Endothelial cell of umbilical vein (primary cell): ENCODE data around the gene TLN1. TPM values are rescaled to one million over a fixed set of nuclear protein-coding genes. Genes with fewer than 3 reads are reported as not detected.

Experiments used
- BruUV-seq: library from RNA; stranded (reverse); fragments of 400-500 nt; replicated peaks from 2 replicates; lab custom pipeline; 2021; lab: Mats Ljungman, UMichigan
- CTCF ChIA-PET: fragments of 300-600, 350-600 bp; sonication (Branson Sonifier 250); formaldehyde crosslinking; loops from one replicate; lab custom pipeline; 2021; ENCODE audit warnings: antibody characterized with exemption, inconsistent platforms; lab: Charles Lee
- POLR2A ChIA-PET: fragments of 300-600, 350-600 bp; sonication (Branson Sonifier 250); formaldehyde crosslinking; loops from one replicate; lab custom pipeline; 2021; ENCODE audit warnings: antibody characterized with exemption, inconsistent platforms; lab: Charles Lee
- DNase-seq: peaks from one replicate; pipeline ENCODE4 v3.0.0-alpha.2; 2011; ENCODE audit warnings: low read depth, low spot score
- FAIRE-seq: peaks from 2 replicates; lab custom pipeline; 2011; peaks lifted over from hg19 to GRCh38; lab: Jason Lieb, UNC
- H2AFZ ChIP-seq: 2 replicates; pipeline ENCODE4 v1.6.0; 2012; ENCODE audit warnings: low read depth, low read length, control low read depth, inconsistent platforms
- H3K27ac ChIP-seq: 2 replicates; pipeline ENCODE4 v1.5.1; 2011; ENCODE audit warnings: low read depth, mild to moderate bottlenecking, control low read depth, low read length, moderate library complexity; ENCODE audit not compliant: insufficient read depth
- H3K27me3 ChIP-seq, 2 experiments: 2 replicates each; pipeline versions ENCODE4 v1.6.0 to v1.6.1; 2011; ENCODE audit warnings: low read length in 2 of 2, mixed read lengths in 1 of 2; ENCODE audit not compliant: control insufficient read depth in 2 of 2, insufficient read depth in 2 of 2
- H3K36me3 ChIP-seq, 2 experiments: 2 replicates in 1 of 2; 3 replicates in 1 of 2; pipeline ENCODE4 v1.5.1; 2011; ENCODE audit warnings: low read length in 2 of 2, mild to moderate bottlenecking in 1 of 2, moderate library complexity in 1 of 2; ENCODE audit not compliant: control insufficient read depth in 2 of 2, insufficient read depth in 2 of 2; ENCODE audit errors: extremely low read depth in 1 of 2
- H3K4me1 ChIP-seq: 3 replicates; pipeline ENCODE4 v1.5.1; 2011; ENCODE audit warnings: mild to moderate bottlenecking, low read length; ENCODE audit not compliant: control insufficient read depth, insufficient read depth; ENCODE audit errors: extremely low read depth
- H3K4me2 ChIP-seq: 2 replicates; pipeline ENCODE4 v1.6.1; 2011; ENCODE audit warnings: low read length, control low read depth, mixed read lengths; ENCODE audit not compliant: insufficient read depth
- H3K4me3 ChIP-seq, 3 experiments: fragments of 200-600 bp in 1 of 3; sonication (generic), shearing (Covaris generic) in 1 of 3; replicated peaks in 1 of 3; 2 replicates each; pipeline ENCODE4 v1.5.1; 2011 to 2016; ENCODE audit warnings: control low read depth in 3 of 3, low read length in 3 of 3, mild to moderate bottlenecking in 2 of 3, inconsistent platforms in 1 of 3, low read depth in 1 of 3, moderate library complexity in 1 of 3; ENCODE audit not compliant: insufficient read depth in 1 of 3
- H3K79me2 ChIP-seq: 2 replicates; pipeline ENCODE4 v1.6.0; 2012; ENCODE audit warnings: low read length, inconsistent platforms; ENCODE audit not compliant: control insufficient read depth, insufficient read depth
- H3K9ac ChIP-seq: replicated peaks from 2 replicates; pipeline ENCODE3; 2011; ENCODE audit warnings: low read length, control low read depth; ENCODE audit not compliant: insufficient read depth; ENCODE audit errors: extremely low read depth
- H3K9me1 ChIP-seq: replicated peaks from 3 replicates; pipeline ENCODE4 v1.6.0; 2011; ENCODE audit warnings: mild to moderate bottlenecking, low read length; ENCODE audit not compliant: control insufficient read depth, insufficient read depth; ENCODE audit errors: extremely low read depth
- H3K9me3 ChIP-seq: replicated peaks from 2 replicates; pipeline ENCODE4 v1.5.1; 2012; ENCODE audit warnings: low read length, inconsistent platforms; ENCODE audit not compliant: control insufficient read depth, insufficient read depth
- H4K20me1 ChIP-seq: replicated peaks from 2 replicates; pipeline ENCODE3; 2011; ENCODE audit warnings: mild to moderate bottlenecking, low read length; ENCODE audit not compliant: control insufficient read depth, insufficient read depth; ENCODE audit errors: extremely low read depth
- EZH2 ChIP-seq: IDR thresholded peaks from 2 replicates; pipeline ENCODE4 v1.6.1; 2012; ENCODE audit warnings: borderline replicate concordance, low read depth, mild to moderate bottlenecking, moderate library complexity, low read length, inconsistent platforms; ENCODE audit not compliant: severe bottlenecking
- FOS ChIP-seq: IDR thresholded peaks from 2 replicates; pipeline ENCODE4 v1.6.1; 2011; ENCODE audit warnings: mild to moderate bottlenecking, low read length, moderate library complexity, borderline replicate concordance; ENCODE audit not compliant: insufficient read depth
- GATA2 ChIP-seq: IDR thresholded peaks from 2 replicates; pipeline ENCODE4 v1.7.0; 2011; ENCODE audit warnings: low read depth, mild to moderate bottlenecking, moderate library complexity, mixed read lengths, low read length; ENCODE audit not compliant: insufficient read length, insufficient read depth
- JUN ChIP-seq: IDR thresholded peaks from 2 replicates; pipeline ENCODE4 v1.6.1; 2011; ENCODE audit warnings: borderline replicate concordance, low read depth; ENCODE audit not compliant: insufficient read length, insufficient read depth
- MYC ChIP-seq: IDR thresholded peaks from one replicate; pipeline ENCODE4 v1.6.1; 2011; ENCODE audit warnings: mild to moderate bottlenecking, low read depth, low read length
- POLR2A ChIP-seq: IDR thresholded peaks from 2 replicates; pipeline ENCODE4 v1.6.1; 2012; ENCODE audit warnings: low read depth, mild to moderate bottlenecking, control low read depth, low read length
- POLR2AphosphoS5 ChIP-seq: IDR thresholded peaks from 2 replicates; pipeline ENCODE4 v1.6.1; 2012; ENCODE audit warnings: low read depth, mild to moderate bottlenecking, control low read depth, low read length, moderate library complexity; ENCODE audit not compliant: insufficient read depth
- dilution Hi-C: fragments of 300-500 bp; cut with MboI; formaldehyde crosslinking; loops from one replicate; pipeline ENCODE4 v1.15.0; 2019; ENCODE audit warnings: low sequenced_read_pairs; ENCODE audit not compliant: extremely low pct_ligation_motif_present
- intact Hi-C: fragments of 100-400 bp; cut with micrococcal nuclease; formaldehyde crosslinking; loops from one replicate; pipeline ENCODE4 v1.10.0; 2022
- polyA plus RNA-seq, 4 experiments: library from polyadenylated mRNA; depleted of rRNA in 3 of 4; stranded (reverse) in 3 of 4; unstranded in 1 of 4; fragments of >200 nt; gene quantifications; 2 replicates each; pipeline versions ENCODE4 v1.2.1 to v1.2.3, GENCODE V29; 2011 to 2012; ENCODE audit warnings: missing spikeins in 1 of 4
- total RNA-seq: library from RNA; stranded (reverse); gene quantifications from 2 replicates; pipeline ENCODE4 v1.2.3, GENCODE V29; 2021
- TF ChIP-seq, protein P1 (sequence below): IDR thresholded peaks from 2 replicates; pipeline ENCODE4 v1.6.1; 2011; ENCODE audit not compliant: insufficient read depth, insufficient read length
- TF ChIP-seq, protein P2 (sequence below), 2 donors: IDR thresholded peaks; 1 replicate in 1 of 2; 2 replicates in 1 of 2; pipeline ENCODE4 v1.5.1; 2011; ENCODE audit warnings: low read length in 2 of 2, mild to moderate bottlenecking in 2 of 2, moderate library complexity in 2 of 2, control low read depth in 1 of 2, inconsistent platforms in 1 of 2, low read depth in 1 of 2; ENCODE audit not compliant: insufficient read depth in 1 of 2; ENCODE audit errors: extremely low read depth in 1 of 2

Gene TLN1
- total and polyA plus RNA-seq, 2 donors (not counting 3 experiments of a cell fraction or from before 2014, with no cell fraction given): 120 to 450 TPM

- intact Hi-C loops: no loop called here
- H4K20me1 ChIP-seq: no peaks in the 10 kb centered on the region
- ChIA-PET CTCF (interaction anchor here (0.8 to 3.5 kb wide), 14 partner anchors 13 to 135 kb away, joined by 3 to 25 read pairs (median 7); partner anchors contain the start of gene MSMP), POLR2A (interaction anchor here (0.9 to 1.1 kb wide), 3 partner anchors 15 to 29 kb away, joined by 3 to 8 read pairs (median 3); no protein-coding TSS in a partner anchor)
- DNase-seq: no peak
- no peak overlapping the region for H3K27ac ChIP-seq
- H3K4me1 ChIP-seq: peaks cover 26% of the 10 kb centered on the region
- peak; percentile 18 for FAIRE-seq
- dilution Hi-C loops: no loop called here
- peak overlapping the region; percentile 62 for H2AFZ ChIP-seq
- no peaks in the 10 kb centered on the region for H3K9me1 ChIP-seq
- no peaks in the 10 kb centered on the region for H3K79me2 ChIP-seq
- no peaks in the 10 kb centered on the region for H3K9me3 ChIP-seq
- no peaks in the 10 kb centered on the region for H3K36me3 ChIP-seq
- no peak overlapping the region for H3K9ac ChIP-seq
- no TSS peak for BruUV-seq
- H3K4me2 ChIP-seq: no peak overlapping the region
- H3K4me3 ChIP-seq: no peak overlapping the region
- TF ChIP-seq MYC (no peak), GATA2 (no peak), JUN (no peak), POLR2AphosphoS5 (no peak), EZH2 (no peak), FOS (no peak), POLR2A (no peak)
- TF ChIP-seq, protein P1, sequence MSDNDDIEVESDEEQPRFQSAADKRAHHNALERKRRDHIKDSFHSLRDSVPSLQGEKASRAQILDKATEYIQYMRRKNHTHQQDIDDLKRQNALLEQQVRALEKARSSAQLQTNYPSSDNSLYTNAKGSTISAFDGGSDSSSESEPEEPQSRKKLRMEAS: no peak
- TF ChIP-seq, protein P2, sequence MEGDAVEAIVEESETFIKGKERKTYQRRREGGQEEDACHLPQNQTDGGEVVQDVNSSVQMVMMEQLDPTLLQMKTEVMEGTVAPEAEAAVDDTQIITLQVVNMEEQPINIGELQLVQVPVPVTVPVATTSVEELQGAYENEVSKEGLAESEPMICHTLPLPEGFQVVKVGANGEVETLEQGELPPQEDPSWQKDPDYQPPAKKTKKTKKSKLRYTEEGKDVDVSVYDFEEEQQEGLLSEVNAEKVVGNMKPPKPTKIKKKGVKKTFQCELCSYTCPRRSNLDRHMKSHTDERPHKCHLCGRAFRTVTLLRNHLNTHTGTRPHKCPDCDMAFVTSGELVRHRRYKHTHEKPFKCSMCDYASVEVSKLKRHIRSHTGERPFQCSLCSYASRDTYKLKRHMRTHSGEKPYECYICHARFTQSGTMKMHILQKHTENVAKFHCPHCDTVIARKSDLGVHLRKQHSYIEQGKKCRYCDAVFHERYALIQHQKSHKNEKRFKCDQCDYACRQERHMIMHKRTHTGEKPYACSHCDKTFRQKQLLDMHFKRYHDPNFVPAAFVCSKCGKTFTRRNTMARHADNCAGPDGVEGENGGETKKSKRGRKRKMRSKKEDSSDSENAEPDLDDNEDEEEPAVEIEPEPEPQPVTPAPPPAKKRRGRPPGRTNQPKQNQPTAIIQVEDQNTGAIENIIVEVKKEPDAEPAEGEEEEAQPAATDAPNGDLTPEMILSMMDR (IDR thresholded peaks at IDR 0.05; ENCODE audit: extremely low read depth in 1 of 2, insufficient read depth in 1 of 2, low read depth in 1 of 2, low read length in 2 of 2): no peak
- H3K27me3 ChIP-seq: no peaks in the 10 kb centered on the region
These were observed 44.0 kb upstream of the TLN1 start for GRCh38 chr9:35776018-35776417.
